T-cell (primary cell): Measurements from ENCODE around the gene ZNF236. TPM values are rescaled to one million over a fixed set of nuclear protein-coding genes. Genes with fewer than 3 reads are reported as not detected.
"Not testable (repeated sequence)": the region's sequence is repeated elsewhere in the genome, so short reads cannot be mapped to it uniquely, and the experiment has no call there.

ENCODE experiments used
- ATAC-seq, 4 experiments: fragments of 200-7000 bp in 3 of 4; fragments of 150-1000 bp in 1 of 4; cut with Tn5 transposase; replicated peaks in 1 of 4; 1 replicate in 3 of 4; 2 replicates in 1 of 4; pipeline ENCODE4 v1.10.0; 2021; ENCODE audit warnings: moderate library complexity in 3 of 4, mild to moderate bottlenecking in 2 of 4, moderate number of reproducible peaks in 1 of 4
- CTCF ChIA-PET, 2 donors: fragments of 300-600 bp; sonication (Branson Sonifier 250); formaldehyde crosslinking; loops; one replicate each; lab custom pipeline; 2022; ENCODE audit warnings: antibody characterized with exemption in 2 of 2; lab: Charles Lee
- POLR2A ChIA-PET, 2 donors: fragments of 300-600 bp; sonication (Branson Sonifier 250); formaldehyde crosslinking; loops; one replicate each; lab custom pipeline; 2022; ENCODE audit warnings: antibody characterized with exemption in 2 of 2; lab: Charles Lee
- DNase-seq, 35 experiments: peaks; one replicate each; pipeline versions ENCODE4 v3.0.0 to v3.0.0-alpha.2; 2013 to 2023
- H3K27ac ChIP-seq: one replicate; pipeline ENCODE4 v1.5.1; 2013; ENCODE audit warnings: low read length
- H3K27me3 ChIP-seq, 2 experiments: replicated peaks in 1 of 2; 1 replicate in 1 of 2; 2 replicates in 1 of 2; pipeline versions ENCODE4 v1.6.1 to v1.7.0; 2013; ENCODE audit warnings: low read length in 1 of 2, mixed read lengths in 1 of 2; ENCODE audit not compliant: control insufficient read depth in 2 of 2, insufficient read depth in 2 of 2; ENCODE audit errors: extremely low read depth in 1 of 2
- H3K36me3 ChIP-seq, 2 donors: 1 replicate in 1 of 2; 2 replicates in 1 of 2; pipeline versions ENCODE4 v1.6.1 to v1.7.0; 2013; ENCODE audit warnings: low read length in 1 of 2; ENCODE audit not compliant: control insufficient read depth in 2 of 2, insufficient read depth in 1 of 2; ENCODE audit errors: extremely low read depth in 1 of 2
- H3K4me1 ChIP-seq, 2 experiments: 1 replicate in 1 of 2; 2 replicates in 1 of 2; pipeline versions ENCODE4 v1.6.1 to v1.7.0; 2013; ENCODE audit warnings: low read length in 2 of 2, mixed read lengths in 1 of 2; ENCODE audit not compliant: insufficient read depth in 2 of 2, control insufficient read depth in 1 of 2; ENCODE audit errors: extremely low read depth in 1 of 2
- H3K4me3 ChIP-seq, 2 donors: 1 replicate in 1 of 2; 2 replicates in 1 of 2; pipeline versions ENCODE4 v1.5.1 to v1.7.0; 2013; ENCODE audit warnings: mild to moderate bottlenecking in 2 of 2, low read length in 1 of 2, moderate library complexity in 1 of 2; ENCODE audit not compliant: control insufficient read depth in 1 of 2; ENCODE audit errors: extremely low read depth in 1 of 2
- H3K9me3 ChIP-seq: 2 replicates; pipeline ENCODE4 v1.7.0; 2013
- H3K27ac Mint-ChIP-seq, 2 donors: one replicate each; pipeline ENCODE4 v1.8.0; 2020 to 2021; ENCODE audit warnings: mild to moderate bottlenecking in 2 of 2, mixed read lengths in 2 of 2
- H3K27me3 Mint-ChIP-seq, 2 donors: one replicate each; pipeline ENCODE4 v1.8.0; 2021 to 2022; ENCODE audit warnings: mixed read lengths in 2 of 2
- H3K36me3 Mint-ChIP-seq: one replicate; pipeline ENCODE4 v1.8.0; 2021; ENCODE audit warnings: mixed read lengths
- H3K4me1 Mint-ChIP-seq, 3 donors: one replicate each; pipeline ENCODE4 v1.8.0; 2020 to 2022; ENCODE audit warnings: mixed read lengths in 3 of 3, mild to moderate bottlenecking in 1 of 3
- H3K4me3 Mint-ChIP-seq, 3 donors: one replicate each; pipeline ENCODE4 v1.8.0; 2020 to 2022; ENCODE audit warnings: mild to moderate bottlenecking in 3 of 3, mixed read lengths in 3 of 3, moderate library complexity in 3 of 3
- H3K9me3 Mint-ChIP-seq, 3 donors: one replicate each; pipeline ENCODE4 v1.8.0; 2020 to 2022; ENCODE audit warnings: mixed read lengths in 3 of 3
- WGBS: methylation state at CpG from one replicate; pipeline ENCODE4 v1.1.5; 2013; ENCODE audit warnings: missing lambda C conversion rate; ENCODE audit not compliant: insufficient coverage; 5-methylcytosine and 5-hydroxymethylcytosine counted together
- total RNA-seq, 35 experiments: library from RNA in 6 of 35; stranded (reverse) in 6 of 35; fragments of 120-200 nt in 1 of 35; gene quantifications; one replicate each; pipeline versions ENCODE4 v1.2.1 to v1.2.4 and lab custom pipeline; 2013 to 2026

The ZNF236 gene
- total RNA-seq, 5 donors from 2014 or later (not counting 1 experiment from before 2014, with no cell fraction given): 24.6 to 33.3 (median 28.4) TPM

DNA sequence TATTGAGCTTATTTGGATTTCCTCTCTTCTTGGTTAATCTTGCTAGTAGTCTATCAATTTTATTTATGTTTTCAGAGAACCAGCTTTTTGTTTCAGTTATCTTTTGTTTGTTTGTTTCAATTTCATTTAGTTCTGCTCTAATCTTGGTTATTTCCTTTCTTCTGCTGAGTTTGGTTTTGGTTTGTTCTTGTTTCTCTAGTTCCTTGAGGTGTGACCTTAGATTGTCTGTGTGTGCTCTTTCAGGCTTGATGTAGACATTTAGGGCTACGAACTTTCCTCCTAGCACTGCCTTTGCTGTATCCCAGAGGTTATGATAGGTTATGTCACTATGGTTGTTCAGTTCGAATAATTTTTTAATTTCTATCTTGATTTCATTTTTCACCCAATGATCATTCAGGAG, 141.6 kb downstream of the ZNF236 start:
- H3K4me1 Mint-ChIP-seq: peaks cover 30 to 40% (median 31%) of the 10 kb centered on the region in 3 donors
- Histone ChIP-seq H3K9me3 (no peaks in the 10 kb centered on the region), H3K4me3 (no peak overlapping the region), H3K36me3 (peaks cover 5 to 39% of the 10 kb centered on the region in 2 donors), H3K27ac (no peak overlapping the region), H3K4me1 (no peaks in the 10 kb centered on the region), H3K27me3 (no peaks in the 10 kb centered on the region)
- peaks cover 59% of the 10 kb centered on the region for H3K36me3 Mint-ChIP-seq
- POLR2A ChIA-PET: no interaction called here
- CTCF ChIA-PET: no interaction called here
- no peak for DNase-seq
- H3K4me3 Mint-ChIP-seq: no peak overlapping the region
- peak overlapping the region; percentile 14 to 33 for H3K27ac Mint-ChIP-seq
- H3K9me3 Mint-ChIP-seq: no peaks in the 10 kb centered on the region
- ATAC-seq: no peak
- H3K27me3 Mint-ChIP-seq: no peaks in the 10 kb centered on the region
- no CpG with 5 or more reads among the region's 2 CpGs for WGBS

DNA sequence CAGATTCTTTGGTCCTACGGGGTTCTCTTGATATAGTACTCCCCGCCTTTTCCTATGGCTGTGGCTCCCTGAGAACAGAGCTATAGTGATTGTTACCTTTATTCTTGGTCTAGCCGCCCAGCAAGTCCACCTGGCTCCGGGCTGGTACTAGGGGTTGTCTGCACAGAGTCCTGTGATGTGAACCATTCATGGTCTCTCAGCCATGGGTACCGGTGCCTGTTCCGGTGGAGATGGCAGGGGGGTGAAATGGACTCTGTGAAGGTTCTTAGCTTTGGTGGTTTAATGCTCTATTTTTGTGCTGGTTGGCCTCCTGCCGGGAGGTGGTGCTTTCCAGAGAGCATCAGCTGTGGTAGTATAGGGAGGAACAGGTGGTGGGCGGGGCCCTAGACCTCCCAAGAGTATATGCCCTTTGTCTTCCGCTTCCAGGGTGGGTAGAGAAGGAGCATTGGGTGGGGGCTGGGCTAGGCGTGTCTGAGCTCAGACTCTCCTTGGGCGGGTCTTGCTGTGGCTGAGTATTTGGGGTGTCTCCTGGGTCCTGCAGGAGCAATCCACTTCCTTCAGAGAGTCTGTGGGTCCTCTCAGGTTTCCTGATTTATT, 143.3 kb downstream of the ZNF236 start:
- H3K4me3 ChIP-seq: not testable (repeated sequence)

DNA sequence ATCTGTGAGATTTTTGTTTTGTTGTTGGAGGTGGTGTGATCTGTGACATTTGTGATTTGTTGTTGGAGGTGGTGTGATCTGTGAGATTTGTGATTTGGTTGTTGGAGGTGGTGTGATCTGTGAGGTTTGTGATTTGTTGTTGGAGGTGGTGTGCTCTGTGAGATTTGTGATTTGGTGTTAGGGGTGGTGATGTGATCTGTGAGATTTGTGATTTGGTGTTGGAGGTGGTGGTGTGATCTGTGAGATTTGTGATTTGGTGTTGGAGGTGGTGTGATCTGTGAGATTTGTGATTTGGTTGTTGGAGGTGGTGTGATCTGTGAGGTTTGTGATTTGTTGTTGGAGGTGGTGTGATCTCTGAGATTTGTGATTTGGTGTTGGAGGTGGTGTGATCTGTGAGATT, 144.9 kb downstream of the ZNF236 start:
- Mint-ChIP-seq H3K4me1 (peaks cover 27 to 36% (median 30%) of the 10 kb centered on the region in 3 donors), H3K36me3 (peaks cover 29% of the 10 kb centered on the region)
- H3K27me3 Mint-ChIP-seq, CTCF ChIA-PET, ATAC-seq, H3K4me3 ChIP-seq, H3K27me3 ChIP-seq, H3K4me3 Mint-ChIP-seq, POLR2A ChIA-PET, H3K9me3 Mint-ChIP-seq, H3K27ac ChIP-seq, H3K4me1 ChIP-seq, H3K9me3 ChIP-seq, H3K27ac Mint-ChIP-seq: not testable (repeated sequence)
- H3K36me3 ChIP-seq: peaks cover 0 to 22% of the 10 kb centered on the region in 2 donors
- DNase-seq: peak in 1 of 35 experiments; percentile 15

More for the DNA sequence above, 143.3 kb downstream of the ZNF236 start:
- POLR2A ChIA-PET, H3K9me3 ChIP-seq, H3K27ac ChIP-seq, H3K27ac Mint-ChIP-seq, H3K9me3 Mint-ChIP-seq, H3K4me3 Mint-ChIP-seq, CTCF ChIA-PET, H3K27me3 Mint-ChIP-seq, H3K4me1 ChIP-seq, ATAC-seq, H3K27me3 ChIP-seq: not testable (repeated sequence)
- peaks cover under 1 to 26% of the 10 kb centered on the region in 2 donors for H3K36me3 ChIP-seq
- DNase-seq: peak in 1 of 35 experiments; percentile 16
- peaks cover 44% of the 10 kb centered on the region for H3K36me3 Mint-ChIP-seq
- 97% methylated on average over 7 of the region's 11 CpGs for WGBS
- H3K4me1 Mint-ChIP-seq: peaks cover 30 to 40% (median 31%) of the 10 kb centered on the region in 3 donors

DNA sequence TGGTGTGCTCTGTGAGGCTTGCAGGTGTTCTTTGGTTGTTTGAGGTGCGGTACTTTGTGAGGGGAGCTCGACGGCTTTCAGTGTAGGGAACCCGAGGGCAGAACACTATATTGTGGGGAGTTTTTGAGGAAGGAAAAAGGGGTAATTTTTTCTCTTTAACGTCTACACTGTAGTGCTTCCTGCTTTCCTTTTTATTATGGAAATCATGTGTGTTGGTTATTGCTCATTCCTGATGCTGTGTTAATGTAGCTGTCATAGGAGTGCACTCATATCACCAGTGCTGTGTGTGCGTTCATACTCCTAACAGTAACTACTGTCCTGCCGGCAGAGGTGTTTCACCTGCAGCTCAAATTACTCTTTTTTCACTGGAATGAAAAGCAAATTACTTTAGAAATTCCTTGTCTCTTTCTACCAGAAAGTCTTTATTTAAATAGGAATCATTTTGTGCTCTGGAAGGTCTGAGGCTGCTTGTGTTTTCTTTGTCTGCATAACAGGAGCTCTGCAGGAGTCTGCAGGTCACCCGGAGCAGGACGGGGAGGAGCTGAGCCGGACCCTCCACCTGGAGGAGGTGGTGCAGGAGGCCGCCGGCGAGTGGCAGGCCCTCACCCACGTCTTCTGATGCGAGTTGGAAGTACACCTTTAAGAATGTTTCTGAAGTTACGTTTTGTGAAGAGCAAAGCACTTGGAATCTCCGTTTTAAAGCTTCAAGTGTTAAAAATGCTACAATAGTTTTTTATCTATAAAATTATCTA, 145.5 kb downstream of the ZNF236 start:
- no peak for DNase-seq
- WGBS: 79% methylated on average over 9 of the region's 17 CpGs
- Histone ChIP-seq H3K4me3 (no peak overlapping the region), H3K4me1 (peaks cover 0 to 5% of the 10 kb centered on the region in 2 experiments), H3K36me3 (peaks cover 0 to 22% of the 10 kb centered on the region in 2 donors), H3K27ac (no peak overlapping the region), H3K9me3 (no peaks in the 10 kb centered on the region), H3K27me3 (no peaks in the 10 kb centered on the region)
- peaks cover 25% of the 10 kb centered on the region for H3K36me3 Mint-ChIP-seq
- ChIA-PET CTCF (interaction anchor here in 1 of 2 donors (0.8 kb wide), 1 partner anchor 15 kb away, joined by 3 read pairs; no protein-coding TSS in a partner anchor), POLR2A (no interaction called here)
- H3K4me3 Mint-ChIP-seq: no peak overlapping the region
- H3K4me1 Mint-ChIP-seq: peaks cover 21 to 30% (median 24%) of the 10 kb centered on the region in 3 donors
- no peaks in the 10 kb centered on the region for H3K9me3 Mint-ChIP-seq
- H3K27me3 Mint-ChIP-seq: no peaks in the 10 kb centered on the region
- H3K27ac Mint-ChIP-seq: no peak overlapping the region
- no peak for ATAC-seq

DNA sequence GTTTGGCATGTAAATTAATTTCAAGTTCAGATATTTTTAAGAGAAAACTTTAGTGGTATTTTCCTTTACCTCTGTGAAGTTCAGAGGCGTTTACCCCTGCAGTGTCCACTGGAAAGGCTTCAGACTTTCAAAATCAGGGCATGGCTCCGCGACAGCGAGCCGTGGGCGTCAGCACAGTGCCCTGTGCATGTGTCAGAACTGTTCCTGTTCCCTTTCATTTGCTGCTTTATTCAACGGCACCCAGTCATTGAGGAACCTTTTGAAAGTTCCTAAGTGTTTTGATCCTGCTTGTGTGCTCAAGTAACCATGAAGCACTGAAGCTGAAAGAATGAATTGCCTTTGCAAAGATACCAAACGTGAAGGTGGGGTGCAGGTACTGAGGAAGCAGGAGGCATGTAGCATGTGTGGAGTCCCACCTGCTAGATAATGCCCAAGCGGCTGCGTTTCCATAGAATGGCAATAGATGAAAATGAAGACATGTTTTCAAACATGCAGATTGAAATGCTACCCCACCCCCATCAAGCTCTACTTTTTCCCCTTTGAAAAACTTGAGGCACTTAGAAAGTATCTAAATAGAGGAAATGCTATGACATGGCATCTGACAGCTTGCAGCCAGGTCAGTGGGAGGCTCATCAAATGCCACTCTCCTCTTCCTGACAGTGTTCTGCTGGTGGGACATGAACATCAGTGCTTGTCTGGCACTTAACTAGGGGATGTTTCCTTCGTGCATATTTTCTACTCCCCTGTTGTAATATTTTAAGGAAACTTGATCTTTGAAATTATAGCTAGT, 148.6 kb downstream of the ZNF236 start:
- 47% methylated on average over 8 of the region's 11 CpGs for WGBS
- no peaks in the 10 kb centered on the region for H3K27me3 Mint-ChIP-seq
- no peak for ATAC-seq
- peaks cover 7 to 16% of the 10 kb centered on the region in 2 donors for H3K36me3 ChIP-seq
- H3K4me1 ChIP-seq: peaks cover 0 to 5% of the 10 kb centered on the region in 2 experiments
- peaks cover 14% of the 10 kb centered on the region for H3K36me3 Mint-ChIP-seq
- DNase-seq: no peak
- no peak overlapping the region for H3K4me3 ChIP-seq
- H3K27me3 ChIP-seq: no peaks in the 10 kb centered on the region
- ChIA-PET POLR2A (no interaction called here), CTCF (interaction anchor here in 1 of 2 donors (1.7 kb wide), 1 partner anchor 13 kb away, joined by 3 read pairs; no protein-coding TSS in a partner anchor)
- no peak overlapping the region for H3K27ac ChIP-seq
- H3K4me1 Mint-ChIP-seq: peaks cover 0 to 4% (median 3%) of the 10 kb centered on the region in 3 donors
- no peak overlapping the region for H3K4me3 Mint-ChIP-seq
- no peak overlapping the region for H3K27ac Mint-ChIP-seq
- H3K9me3 Mint-ChIP-seq: no peaks in the 10 kb centered on the region
- H3K9me3 ChIP-seq: no peaks in the 10 kb centered on the region

DNA sequence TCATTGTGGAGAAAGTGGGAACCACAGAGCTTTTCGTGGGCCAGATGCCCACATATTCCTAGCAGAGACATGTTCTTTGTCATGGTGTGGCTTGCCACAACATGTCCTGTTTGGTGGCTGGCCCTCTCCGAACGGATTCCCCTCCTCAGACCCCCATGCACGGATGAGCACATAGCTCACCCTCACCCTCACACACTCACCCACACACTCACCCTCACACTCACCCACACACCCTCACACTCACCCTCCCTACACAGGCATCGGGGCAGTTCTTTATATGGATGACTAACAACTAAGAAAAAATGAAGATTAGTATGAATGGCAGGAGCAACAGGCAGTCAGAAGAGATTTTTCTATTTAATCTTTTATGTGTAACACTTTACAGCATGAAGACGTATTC, 149.9 kb downstream of the ZNF236 start:
- no peaks in the 10 kb centered on the region for H3K9me3 Mint-ChIP-seq
- no peak for ATAC-seq
- H3K27ac Mint-ChIP-seq: no peak overlapping the region
- peaks cover 0 to 5% of the 10 kb centered on the region in 2 experiments for H3K4me1 ChIP-seq
- no peaks in the 10 kb centered on the region for H3K9me3 ChIP-seq
- 100% methylated on average over 1 of the region's 6 CpGs for WGBS
- H3K27me3 ChIP-seq: no peaks in the 10 kb centered on the region
- ChIA-PET POLR2A (no interaction called here), CTCF (interaction anchor here in 1 of 2 donors (1.7 kb wide), 1 partner anchor 12 kb away, joined by 3 read pairs; no protein-coding TSS in a partner anchor)
- peaks cover 7 to 16% of the 10 kb centered on the region in 2 donors for H3K36me3 ChIP-seq
- no peak for DNase-seq
- H3K4me3 Mint-ChIP-seq: no peak overlapping the region
- H3K27me3 Mint-ChIP-seq: no peaks in the 10 kb centered on the region
- peaks cover 14% of the 10 kb centered on the region for H3K36me3 Mint-ChIP-seq
- H3K4me1 Mint-ChIP-seq: peaks cover 0 to 4% (median 3%) of the 10 kb centered on the region in 3 donors
- no peak overlapping the region for H3K4me3 ChIP-seq
- no peak overlapping the region for H3K27ac ChIP-seq
